MG63 (cell line): ENCODE data around the gene SCN3A. TPM values are rescaled to one million over a fixed set of nuclear protein-coding genes. Genes with fewer than 3 reads are reported as not detected.
A peak's percentile ranks its signal among the peaks of the same experiment; 100 is the strongest.

Experiments
- DNase-seq: peaks from one replicate; pipeline ENCODE4 v3.0.0-alpha.2; 2020
- H3K27me3 ChIP-seq: fragments of 250-450 bp; sonication (Bioruptor Pico); 2 replicates; pipeline ENCODE4 v1.5.1; 2020; ENCODE audit warnings: mild to moderate bottlenecking, moderate library complexity
- H3K36me3 ChIP-seq: fragments of 250-450 bp; sonication (Bioruptor Pico); 2 replicates; pipeline ENCODE4 v1.5.1; 2020; ENCODE audit warnings: mild to moderate bottlenecking, moderate library complexity
- H3K4me3 ChIP-seq: fragments of 250-450 bp; sonication (Bioruptor Pico); 2 replicates; pipeline ENCODE4 v1.5.1; 2020; ENCODE audit warnings: mild to moderate bottlenecking, moderate library complexity
- H3K9me3 ChIP-seq: fragments of 250-450 bp; sonication (Bioruptor Pico); 2 replicates; pipeline ENCODE4 v1.5.1; 2020; ENCODE audit warnings: mild to moderate bottlenecking, moderate library complexity
- total RNA-seq: library from RNA; depleted of rRNA; stranded (reverse); fragments of >200 nt; shearing (Covaris generic); gene quantifications from 2 replicates; pipeline ENCODE4 v1.2.3, GENCODE V29; 2014; ENCODE audit warnings: low replicate concordance

The SCN3A gene
- total RNA-seq, 1 experiment from 2014 or later = 22.7 TPM

GRCh38 chr2:165198181-165198580, 5.7 kb downstream of the SCN3A start:
- no peak for DNase-seq
- Histone ChIP-seq H3K9me3 (no peaks in the 10 kb centered on the region), H3K27me3 (no peaks in the 10 kb centered on the region), H3K36me3 (peaks cover 44% of the 10 kb centered on the region), H3K4me3 (no peak overlapping the region)

GRCh38 chr2:165197346-165197745, 6.5 kb downstream of the SCN3A start:
- Histone ChIP-seq H3K4me3 (no peak overlapping the region), H3K9me3 (no peaks in the 10 kb centered on the region), H3K27me3 (no peaks in the 10 kb centered on the region), H3K36me3 (peaks cover 49% of the 10 kb centered on the region)
- no peak for DNase-seq

GRCh38 chr2:165196411-165196810, 7.4 kb downstream of the SCN3A start:
- H3K9me3 ChIP-seq = no peaks in the 10 kb centered on the region
- DNase-seq = no peak

GRCh38 chr2:165193178-165193777, 10.6 kb downstream of the SCN3A start:
- Histone ChIP-seq H3K36me3 (peaks cover 44% of the 10 kb centered on the region), H3K9me3 (no peaks in the 10 kb centered on the region), H3K27me3 (no peaks in the 10 kb centered on the region), H3K4me3 (no peak overlapping the region)
- no peak for DNase-seq

More at GRCh38 chr2:165196411-165196810, 7.4 kb downstream of the SCN3A start:
- Histone ChIP-seq H3K27me3 (no peaks in the 10 kb centered on the region), H3K4me3 (no peak overlapping the region), H3K36me3 (peaks cover 45% of the 10 kb centered on the region)

- peaks cover 44% of the 10 kb centered on the region for H3K36me3 ChIP-seq
- no peak overlapping the region for H3K4me3 ChIP-seq
Measured at GRCh38 chr2:165192729-165193128, 11.1 kb downstream of the SCN3A start.

GRCh38 chr2:165191096-165191728, 12.6 kb downstream of the SCN3A start:
- Histone ChIP-seq H3K36me3 (peaks cover 46% of the 10 kb centered on the region), H3K4me3 (no peak overlapping the region), H3K9me3 (no peaks in the 10 kb centered on the region), H3K27me3 (no peaks in the 10 kb centered on the region)
- no peak for DNase-seq

More at GRCh38 chr2:165192729-165193128, 11.1 kb downstream of the SCN3A start:
- Histone ChIP-seq H3K9me3 (no peaks in the 10 kb centered on the region), H3K27me3 (no peaks in the 10 kb centered on the region)
- DNase-seq = no peak

- H3K27me3 ChIP-seq = no peaks in the 10 kb centered on the region
- H3K36me3 ChIP-seq = peaks cover 65% of the 10 kb centered on the region
- H3K9me3 ChIP-seq = no peaks in the 10 kb centered on the region
- H3K4me3 ChIP-seq = no peak overlapping the region
- DNase-seq = no peak
Measured at GRCh38 chr2:165185633-165186032, 18.2 kb downstream of the SCN3A start.

GRCh38 chr2:165182029-165182428, 21.8 kb downstream of the SCN3A start:
- no peaks in the 10 kb centered on the region for H3K27me3 ChIP-seq
- no peaks in the 10 kb centered on the region for H3K9me3 ChIP-seq
- no peak for DNase-seq
- H3K36me3 ChIP-seq = peaks cover 69% of the 10 kb centered on the region
- no peak overlapping the region for H3K4me3 ChIP-seq

GRCh38 chr2:165176780-165177179, 27.1 kb downstream of the SCN3A start:
- no peaks in the 10 kb centered on the region for H3K27me3 ChIP-seq
- no peak overlapping the region for H3K4me3 ChIP-seq
- peaks cover 68% of the 10 kb centered on the region for H3K36me3 ChIP-seq
- no peak for DNase-seq
- no peaks in the 10 kb centered on the region for H3K9me3 ChIP-seq

GRCh38 chr2:165173215-165173614, 30.6 kb downstream of the SCN3A start:
- Histone ChIP-seq H3K27me3 (no peaks in the 10 kb centered on the region), H3K36me3 (peaks cover 64% of the 10 kb centered on the region), H3K9me3 (no peaks in the 10 kb centered on the region), H3K4me3 (no peak overlapping the region)
- DNase-seq = no peak

- DNase-seq = peak; percentile 51
- Histone ChIP-seq H3K27me3 (no peaks in the 10 kb centered on the region), H3K9me3 (no peaks in the 10 kb centered on the region), H3K36me3 (peaks cover 66% of the 10 kb centered on the region), H3K4me3 (no peak overlapping the region)
Measured at GRCh38 chr2:165164201-165164600, 39.6 kb downstream of the SCN3A start.

GRCh38 chr2:165163761-165164160, 40.1 kb downstream of the SCN3A start:
- no peaks in the 10 kb centered on the region; the same call in 1 of the 2 replicates for H3K9me3 ChIP-seq
- H3K4me3 ChIP-seq = no peak overlapping the region
- DNase-seq = peak; percentile 36
- no peaks in the 10 kb centered on the region for H3K27me3 ChIP-seq
- H3K36me3 ChIP-seq = peaks cover 66% of the 10 kb centered on the region

- H3K4me3 ChIP-seq = no peak overlapping the region
- DNase-seq = no peak
- peaks cover 6% of the 10 kb centered on the region for H3K9me3 ChIP-seq
Measured at GRCh38 chr2:165162466-165162865, 41.4 kb downstream of the SCN3A start.

GRCh38 chr2:165161510-165161909, 42.3 kb downstream of the SCN3A start:
- no peaks in the 10 kb centered on the region for H3K27me3 ChIP-seq
- H3K36me3 ChIP-seq = peaks cover 68% of the 10 kb centered on the region
- DNase-seq = peak; percentile 79
- no peak overlapping the region for H3K4me3 ChIP-seq
- H3K9me3 ChIP-seq = peaks cover 8% of the 10 kb centered on the region

More at GRCh38 chr2:165162466-165162865, 41.4 kb downstream of the SCN3A start:
- Histone ChIP-seq H3K36me3 (peaks cover 66% of the 10 kb centered on the region), H3K27me3 (no peaks in the 10 kb centered on the region)

- H3K27me3 ChIP-seq = no peaks in the 10 kb centered on the region
- H3K36me3 ChIP-seq = peaks cover 74% of the 10 kb centered on the region
- DNase-seq = no peak
- H3K4me3 ChIP-seq = no peak overlapping the region
- H3K9me3 ChIP-seq = peaks cover 8% of the 10 kb centered on the region
Measured at GRCh38 chr2:165157160-165157559, 46.7 kb downstream of the SCN3A start.

GRCh38 chr2:165155152-165155551, 48.7 kb downstream of the SCN3A start:
- Histone ChIP-seq H3K36me3 (peaks cover 81% of the 10 kb centered on the region), H3K4me3 (no peak overlapping the region), H3K9me3 (peaks cover 8% of the 10 kb centered on the region), H3K27me3 (no peaks in the 10 kb centered on the region)
- DNase-seq = no peak

- Histone ChIP-seq H3K36me3 (peaks cover 66% of the 10 kb centered on the region), H3K9me3 (no peaks in the 10 kb centered on the region), H3K27me3 (no peaks in the 10 kb centered on the region), H3K4me3 (no peak overlapping the region)
- no peak for DNase-seq
Measured at GRCh38 chr2:165149439-165149838, 54.4 kb downstream of the SCN3A start.
